GM08714 (cell line): ENCODE measurements around the gene F13A1.

Source experiments
- H3K4me3 ChIP-seq: fragments of 200-500 bp; sonication (Bioruptor generic); 2 replicates; pipeline ENCODE4 v1.5.1; 2014; ENCODE audit warnings: mild to moderate bottlenecking, low read length, inconsistent platforms
- ZNF274 ChIP-seq: IDR thresholded peaks from 2 replicates; pipeline ENCODE4 v1.6.1; 2012; ENCODE audit warnings: mild to moderate bottlenecking, low read depth, low read length

Gene F13A1

DNA sequence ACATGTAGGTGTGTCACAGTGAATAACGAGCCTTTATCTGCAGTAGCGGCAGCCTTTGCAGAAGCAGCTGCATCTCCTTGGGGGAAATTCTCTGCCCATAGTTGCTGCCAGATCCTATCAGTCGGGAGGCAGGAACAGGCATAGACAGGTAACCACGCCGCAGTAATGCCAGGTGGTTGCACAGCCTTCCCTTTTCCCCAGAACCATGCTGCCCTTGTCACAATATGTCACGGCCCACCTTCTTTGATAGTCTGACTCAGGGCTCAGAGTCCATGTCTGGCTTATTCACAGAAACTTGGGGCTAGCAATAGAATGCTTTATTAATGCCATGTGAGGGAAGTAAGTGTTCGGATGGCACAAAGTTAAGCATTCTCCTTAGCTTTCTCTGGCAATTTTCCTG is 76.6 kb downstream of the F13A1 start:
- no peak for TF ChIP-seq ZNF274

DNA sequence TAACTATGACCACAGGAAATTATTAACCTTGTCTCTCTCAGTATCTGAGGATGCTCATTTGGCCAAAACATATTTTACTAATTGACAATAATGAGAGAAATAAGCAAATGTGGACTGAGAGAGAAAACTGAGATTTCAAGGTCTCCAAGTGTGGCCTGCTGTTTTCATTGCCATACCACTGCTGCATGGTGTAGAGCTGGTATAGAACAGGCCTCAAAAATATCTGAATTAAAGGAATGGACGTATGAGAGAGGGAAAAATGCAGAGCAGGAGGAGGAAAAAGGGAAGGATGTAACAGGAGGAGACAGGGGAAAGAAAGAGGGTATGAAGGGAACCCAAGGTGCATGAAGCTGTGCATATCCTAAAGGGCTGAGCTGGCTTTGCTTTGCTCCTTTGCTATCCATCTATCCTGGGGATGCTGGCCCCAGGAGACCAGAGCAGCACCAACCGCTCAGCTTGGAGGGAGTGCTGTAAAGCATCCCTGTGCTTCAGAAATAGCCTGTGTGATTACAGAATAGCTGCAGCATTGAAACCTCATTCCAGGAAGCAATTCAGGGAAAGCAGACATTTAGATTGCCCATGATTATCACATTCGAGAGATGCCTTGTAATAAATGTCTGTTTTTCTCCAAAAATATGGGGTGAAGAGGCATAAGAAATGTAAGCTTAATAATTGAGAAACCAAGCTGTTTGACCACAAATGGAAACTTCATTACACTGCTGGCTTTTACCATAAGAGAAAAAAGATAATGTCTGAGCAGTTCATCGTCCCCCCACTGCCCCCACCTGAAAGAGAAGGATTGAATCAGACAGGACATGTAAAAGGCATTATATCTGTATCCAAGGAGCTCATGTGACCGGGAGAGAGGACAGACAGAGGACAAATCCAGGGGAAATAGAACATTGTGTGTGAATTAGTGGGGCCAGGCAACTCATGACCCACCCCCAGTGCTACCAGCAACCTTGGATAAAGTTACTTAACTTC is 80.6 kb downstream of the F13A1 start:
- TF ChIP-seq ZNF274, result no peak
- no peak overlapping the region for H3K4me3 ChIP-seq

More for the DNA sequence above, 76.6 kb downstream of the F13A1 start:
- H3K4me3 ChIP-seq, result no peak overlapping the region

- H3K4me3 ChIP-seq, result no peak overlapping the region
- no peak for TF ChIP-seq ZNF274
These were observed 83.6 kb downstream of the F13A1 start for GRCh38 chr6:6236730-6237469.

GRCh38 chr6:6235786-6236185 is 84.7 kb downstream of the F13A1 start:
- H3K4me3 ChIP-seq, result no peak overlapping the region
- TF ChIP-seq ZNF274, result no peak

DNA sequence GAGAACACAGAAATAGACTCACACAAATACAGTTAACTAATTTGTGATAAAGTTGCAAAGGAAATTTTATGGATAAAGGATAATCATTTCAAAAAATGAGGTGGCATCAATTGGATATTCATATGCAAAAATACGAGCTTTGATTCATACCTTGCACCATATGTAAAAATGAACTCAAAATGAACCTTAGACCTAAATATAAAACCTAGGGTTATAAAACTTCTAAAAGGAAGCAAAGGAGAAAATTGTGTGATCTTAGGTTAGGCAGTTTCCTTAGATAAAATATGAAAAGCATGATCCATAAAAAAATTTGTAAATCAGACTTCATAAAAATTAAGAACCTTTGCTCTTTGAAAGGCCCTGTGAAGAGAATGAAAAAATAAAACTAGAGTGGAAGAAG is 85.5 kb downstream of the F13A1 start:
- no peak overlapping the region for H3K4me3 ChIP-seq
- no peak for TF ChIP-seq ZNF274

GRCh38 chr6:6230286-6230685 is 90.2 kb downstream of the F13A1 start:
- H3K4me3 ChIP-seq, result no peak overlapping the region
- TF ChIP-seq ZNF274, result no peak

DNA sequence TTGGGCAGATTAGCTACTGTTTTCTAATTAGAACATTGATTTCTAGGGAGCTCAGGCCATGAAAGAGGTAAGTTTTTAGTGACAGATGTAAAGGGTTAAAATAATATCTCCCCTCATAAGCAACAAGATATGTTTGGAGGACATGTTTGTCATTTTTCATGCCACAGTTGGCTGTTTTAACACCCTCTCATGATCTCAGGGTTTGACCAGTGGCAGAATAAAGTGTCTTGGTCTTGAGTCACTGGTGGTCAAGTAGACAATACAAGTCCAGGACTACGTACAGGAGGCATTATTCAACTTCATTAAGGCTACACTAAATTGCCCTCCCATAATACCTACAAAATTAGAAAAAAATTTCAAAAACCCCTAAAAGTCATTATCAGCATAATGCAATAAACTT is 92.6 kb downstream of the F13A1 start:
- no peak overlapping the region for H3K4me3 ChIP-seq
- TF ChIP-seq ZNF274, result no peak

DNA sequence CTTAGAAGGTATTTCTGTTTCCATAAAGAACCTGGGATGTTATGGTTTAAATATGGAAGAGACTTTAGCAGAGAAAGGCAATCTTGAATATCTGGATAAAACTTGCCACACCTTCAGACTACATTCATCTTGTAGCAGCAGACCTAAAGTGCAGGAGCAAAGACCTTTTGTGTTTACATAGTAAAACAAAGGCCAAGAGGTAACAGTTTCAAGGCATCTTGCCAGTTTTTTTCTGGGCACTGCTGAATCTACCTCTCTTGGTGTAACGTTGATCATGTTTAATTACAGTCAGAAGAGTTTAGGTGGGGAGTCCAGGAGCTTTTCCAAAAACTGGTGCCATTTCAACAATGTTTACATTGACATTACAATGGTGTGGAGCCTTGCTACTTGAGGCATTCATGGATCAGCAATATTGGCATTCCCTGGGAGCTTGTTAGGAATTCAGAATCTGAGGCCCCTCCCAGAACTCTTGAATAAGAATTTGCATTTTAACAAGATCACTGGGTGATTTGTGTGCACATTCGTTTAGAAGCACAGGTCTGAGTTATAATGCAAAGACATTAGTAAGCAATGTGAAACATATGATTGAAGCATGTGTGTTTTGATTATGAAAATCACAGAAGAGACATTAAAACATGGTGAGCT is 94.5 kb downstream of the F13A1 start:
- no peak for TF ChIP-seq ZNF274
- H3K4me3 ChIP-seq, result no peak overlapping the region

GRCh38 chr6:6224933-6225486 is 95.5 kb downstream of the F13A1 start:
- no peak overlapping the region for H3K4me3 ChIP-seq
- TF ChIP-seq ZNF274, result no peak

DNA sequence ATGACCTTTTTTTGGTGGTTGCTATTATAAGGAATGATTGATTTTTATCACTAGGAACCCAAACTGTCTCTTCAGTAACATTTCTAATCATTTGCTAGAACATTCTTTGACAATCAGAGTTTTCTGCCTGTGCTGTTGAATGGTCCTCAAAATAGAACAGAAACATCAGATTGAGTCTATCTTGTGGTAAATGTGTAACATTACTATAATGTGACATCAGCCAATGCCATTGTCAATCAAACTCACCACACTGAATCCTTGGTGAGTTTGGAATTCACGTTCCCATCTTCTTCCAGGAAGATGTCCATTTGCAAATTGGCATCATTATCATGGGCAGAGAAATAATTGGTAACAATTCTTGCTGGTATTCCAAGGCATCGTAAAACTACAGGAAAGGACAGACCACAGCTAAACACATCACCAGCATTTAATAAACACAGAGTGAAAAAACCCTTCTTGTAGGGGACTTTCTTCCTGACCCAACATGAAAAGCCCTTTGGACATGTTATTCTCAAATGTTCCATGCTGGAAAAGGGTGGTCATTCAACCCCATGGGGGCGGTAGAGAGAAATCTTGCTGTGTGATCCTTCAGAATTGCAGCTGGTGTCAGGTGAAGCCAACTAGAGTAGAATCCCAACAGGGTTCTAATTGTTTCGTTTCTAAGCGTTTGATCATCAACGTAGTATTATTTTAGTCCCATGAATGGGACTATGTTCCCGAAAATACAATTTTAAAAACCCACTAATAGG is 98.5 kb downstream of the F13A1 start:
- TF ChIP-seq ZNF274, result no peak
- H3K4me3 ChIP-seq, result no peak overlapping the region

- TF ChIP-seq ZNF274, result no peak
- no peak overlapping the region for H3K4me3 ChIP-seq
These were observed 99.7 kb downstream of the F13A1 start for GRCh38 chr6:6220718-6221117.

- no peak for TF ChIP-seq ZNF274
- H3K4me3 ChIP-seq, result no peak overlapping the region
These were observed 100.7 kb downstream of the F13A1 start for GRCh38 chr6:6219716-6220115.

GRCh38 chr6:6218759-6219085 is 101.7 kb downstream of the F13A1 start:
- no peak overlapping the region for H3K4me3 ChIP-seq
- TF ChIP-seq ZNF274, result no peak
